Endothelial cell of umbilical vein (primary cell): ENCODE data around the gene NPAT. TPM values are rescaled to one million over a fixed set of nuclear protein-coding genes. Genes with fewer than 3 reads are reported as not detected.

Experiments used
- BruUV-seq: library from RNA; stranded (reverse); fragments of 400-500 nt; replicated peaks from 2 replicates; lab custom pipeline; 2021; lab: Mats Ljungman, UMichigan
- CTCF ChIA-PET: fragments of 300-600, 350-600 bp; sonication (Branson Sonifier 250); formaldehyde crosslinking; loops from one replicate; lab custom pipeline; 2021; ENCODE audit warnings: antibody characterized with exemption, inconsistent platforms; lab: Charles Lee
- POLR2A ChIA-PET: fragments of 300-600, 350-600 bp; sonication (Branson Sonifier 250); formaldehyde crosslinking; loops from one replicate; lab custom pipeline; 2021; ENCODE audit warnings: antibody characterized with exemption, inconsistent platforms; lab: Charles Lee
- DNase-seq: peaks from one replicate; pipeline ENCODE4 v3.0.0-alpha.2; 2011; ENCODE audit warnings: low read depth, low spot score
- FAIRE-seq: peaks from 2 replicates; lab custom pipeline; 2011; peaks lifted over from hg19 to GRCh38; lab: Jason Lieb, UNC
- H2AFZ ChIP-seq: 2 replicates; pipeline ENCODE4 v1.6.0; 2012; ENCODE audit warnings: low read depth, low read length, control low read depth, inconsistent platforms
- H3K27ac ChIP-seq: 2 replicates; pipeline ENCODE4 v1.5.1; 2011; ENCODE audit warnings: low read depth, mild to moderate bottlenecking, control low read depth, low read length, moderate library complexity; ENCODE audit not compliant: insufficient read depth
- H3K27me3 ChIP-seq, 2 experiments: 2 replicates each; pipeline versions ENCODE4 v1.6.0 to v1.6.1; 2011; ENCODE audit warnings: low read length in 2 of 2, mixed read lengths in 1 of 2; ENCODE audit not compliant: control insufficient read depth in 2 of 2, insufficient read depth in 2 of 2
- H3K36me3 ChIP-seq, 2 experiments: 2 replicates in 1 of 2; 3 replicates in 1 of 2; pipeline ENCODE4 v1.5.1; 2011; ENCODE audit warnings: low read length in 2 of 2, mild to moderate bottlenecking in 1 of 2, moderate library complexity in 1 of 2; ENCODE audit not compliant: control insufficient read depth in 2 of 2, insufficient read depth in 2 of 2; ENCODE audit errors: extremely low read depth in 1 of 2
- H3K4me1 ChIP-seq: 3 replicates; pipeline ENCODE4 v1.5.1; 2011; ENCODE audit warnings: mild to moderate bottlenecking, low read length; ENCODE audit not compliant: control insufficient read depth, insufficient read depth; ENCODE audit errors: extremely low read depth
- H3K4me2 ChIP-seq: 2 replicates; pipeline ENCODE4 v1.6.1; 2011; ENCODE audit warnings: low read length, control low read depth, mixed read lengths; ENCODE audit not compliant: insufficient read depth
- H3K4me3 ChIP-seq, 3 experiments: fragments of 200-600 bp in 1 of 3; sonication (generic), shearing (Covaris generic) in 1 of 3; replicated peaks in 1 of 3; 2 replicates each; pipeline ENCODE4 v1.5.1; 2011 to 2016; ENCODE audit warnings: control low read depth in 3 of 3, low read length in 3 of 3, mild to moderate bottlenecking in 2 of 3, inconsistent platforms in 1 of 3, low read depth in 1 of 3, moderate library complexity in 1 of 3; ENCODE audit not compliant: insufficient read depth in 1 of 3
- H3K79me2 ChIP-seq: 2 replicates; pipeline ENCODE4 v1.6.0; 2012; ENCODE audit warnings: low read length, inconsistent platforms; ENCODE audit not compliant: control insufficient read depth, insufficient read depth
- H3K9ac ChIP-seq: replicated peaks from 2 replicates; pipeline ENCODE3; 2011; ENCODE audit warnings: low read length, control low read depth; ENCODE audit not compliant: insufficient read depth; ENCODE audit errors: extremely low read depth
- H3K9me1 ChIP-seq: replicated peaks from 3 replicates; pipeline ENCODE4 v1.6.0; 2011; ENCODE audit warnings: mild to moderate bottlenecking, low read length; ENCODE audit not compliant: control insufficient read depth, insufficient read depth; ENCODE audit errors: extremely low read depth
- H3K9me3 ChIP-seq: replicated peaks from 2 replicates; pipeline ENCODE4 v1.5.1; 2012; ENCODE audit warnings: low read length, inconsistent platforms; ENCODE audit not compliant: control insufficient read depth, insufficient read depth
- H4K20me1 ChIP-seq: replicated peaks from 2 replicates; pipeline ENCODE3; 2011; ENCODE audit warnings: mild to moderate bottlenecking, low read length; ENCODE audit not compliant: control insufficient read depth, insufficient read depth; ENCODE audit errors: extremely low read depth
- CTCF ChIP-seq, 2 donors: IDR thresholded peaks; 1 replicate in 1 of 2; 2 replicates in 1 of 2; pipeline ENCODE4 v1.5.1; 2011; ENCODE audit warnings: low read length in 2 of 2, mild to moderate bottlenecking in 2 of 2, moderate library complexity in 2 of 2, control low read depth in 1 of 2, inconsistent platforms in 1 of 2, low read depth in 1 of 2; ENCODE audit not compliant: insufficient read depth in 1 of 2; ENCODE audit errors: extremely low read depth in 1 of 2
- EZH2 ChIP-seq: IDR thresholded peaks from 2 replicates; pipeline ENCODE4 v1.6.1; 2012; ENCODE audit warnings: borderline replicate concordance, low read depth, mild to moderate bottlenecking, moderate library complexity, low read length, inconsistent platforms; ENCODE audit not compliant: severe bottlenecking
- FOS ChIP-seq: IDR thresholded peaks from 2 replicates; pipeline ENCODE4 v1.6.1; 2011; ENCODE audit warnings: mild to moderate bottlenecking, low read length, moderate library complexity, borderline replicate concordance; ENCODE audit not compliant: insufficient read depth
- GATA2 ChIP-seq: IDR thresholded peaks from 2 replicates; pipeline ENCODE4 v1.7.0; 2011; ENCODE audit warnings: low read depth, mild to moderate bottlenecking, moderate library complexity, mixed read lengths, low read length; ENCODE audit not compliant: insufficient read length, insufficient read depth
- JUN ChIP-seq: IDR thresholded peaks from 2 replicates; pipeline ENCODE4 v1.6.1; 2011; ENCODE audit warnings: borderline replicate concordance, low read depth; ENCODE audit not compliant: insufficient read length, insufficient read depth
- MAX ChIP-seq: IDR thresholded peaks from 2 replicates; pipeline ENCODE4 v1.6.1; 2011; ENCODE audit not compliant: insufficient read depth, insufficient read length
- MYC ChIP-seq: IDR thresholded peaks from one replicate; pipeline ENCODE4 v1.6.1; 2011; ENCODE audit warnings: mild to moderate bottlenecking, low read depth, low read length
- POLR2A ChIP-seq: IDR thresholded peaks from 2 replicates; pipeline ENCODE4 v1.6.1; 2012; ENCODE audit warnings: low read depth, mild to moderate bottlenecking, control low read depth, low read length
- POLR2AphosphoS5 ChIP-seq: IDR thresholded peaks from 2 replicates; pipeline ENCODE4 v1.6.1; 2012; ENCODE audit warnings: low read depth, mild to moderate bottlenecking, control low read depth, low read length, moderate library complexity; ENCODE audit not compliant: insufficient read depth
- dilution Hi-C: fragments of 300-500 bp; cut with MboI; formaldehyde crosslinking; loops from one replicate; pipeline ENCODE4 v1.15.0; 2019; ENCODE audit warnings: low sequenced_read_pairs; ENCODE audit not compliant: extremely low pct_ligation_motif_present
- intact Hi-C: fragments of 100-400 bp; cut with micrococcal nuclease; formaldehyde crosslinking; loops from one replicate; pipeline ENCODE4 v1.10.0; 2022
- polyA plus RNA-seq, 4 experiments: library from polyadenylated mRNA; depleted of rRNA in 3 of 4; stranded (reverse) in 3 of 4; unstranded in 1 of 4; fragments of >200 nt; gene quantifications; 2 replicates each; pipeline versions ENCODE4 v1.2.1 to v1.2.3, GENCODE V29; 2011 to 2012; ENCODE audit warnings: missing spikeins in 1 of 4
- total RNA-seq: library from RNA; stranded (reverse); gene quantifications from 2 replicates; pipeline ENCODE4 v1.2.3, GENCODE V29; 2021

Gene NPAT
- total and polyA plus RNA-seq, 2 donors (not counting 3 experiments of a cell fraction or from before 2014, with no cell fraction given) = 4.4 to 19.0 TPM

GRCh38 chr11:108154591-108154990 is 67.8 kb downstream of the NPAT start:
- Histone ChIP-seq H3K4me3 (no peak overlapping the region), H3K9me1 (no peaks in the 10 kb centered on the region), H3K4me1 (no peaks in the 10 kb centered on the region), H3K36me3 (peaks cover 3 to 4% of the 10 kb centered on the region in 2 experiments), H3K27me3 (no peaks in the 10 kb centered on the region), H3K79me2 (no peaks in the 10 kb centered on the region), H2AFZ (no peak overlapping the region), H3K9ac (no peak overlapping the region), H3K27ac (no peak overlapping the region), H3K9me3 (no peaks in the 10 kb centered on the region), H3K4me2 (no peak overlapping the region), H4K20me1 (no peaks in the 10 kb centered on the region)
- FAIRE-seq (no peak), DNase-seq (no peak)
- dilution Hi-C loops (no loop called here), intact Hi-C loops (no loop called here)
- ChIA-PET CTCF (interaction anchor here (1.0 to 1.3 kb wide), 2 partner anchors 11 to 37 kb away, joined by 3 to 4 read pairs; no protein-coding TSS in a partner anchor), POLR2A (interaction anchor here (1.3 kb wide), 1 partner anchor 10 kb away, joined by 3 read pairs; no protein-coding TSS in a partner anchor)
- BruUV-seq = no TSS peak
- TF ChIP-seq EZH2 (no peak), CTCF (IDR thresholded peaks at IDR 0.05; ENCODE audit: extremely low read depth in 1 of 2, insufficient read depth in 1 of 2, low read depth in 1 of 2, low read length in 2 of 2) (no peak), MAX (no peak), MYC (no peak), POLR2A (no peak), JUN (no peak), GATA2 (no peak), POLR2AphosphoS5 (no peak), FOS (no peak)
